DMS53 treated with DMSO at 0.1 percent for 48 hours (cell line): ENCODE measurements around the gene LCE5A.
"Not testable (repeated sequence)": the region's sequence is repeated elsewhere in the genome, so short reads cannot be mapped to it uniquely, and the experiment has no call there.

Experiments used
- DNase-seq: peaks from one replicate; lab custom pipeline; 2025; ENCODE audit not compliant: unreplicated experiment; lab: John Stamatoyannopoulos, UW

The LCE5A gene

GRCh38 chr1:152510503-152510902, at the start of gene LCE5A:
TSS of gene LCE5A (plus strand) at chr1:152510803. CDS start at chr1:152511535, 732 bp downstream.
- no peak for DNase-seq

- DNase-seq: peak; percentile 32
Observed at GRCh38 chr1:152461544-152461943, 49.1 kb upstream of the LCE5A start.

- DNase-seq: no peak
Observed at GRCh38 chr1:152462636-152463035, 48.0 kb upstream of the LCE5A start.

- no peak for DNase-seq
Observed at GRCh38 chr1:152466217-152466616, 44.4 kb upstream of the LCE5A start.

- DNase-seq: no peak
Observed at GRCh38 chr1:152473887-152474537, 36.6 kb upstream of the LCE5A start.

- peak; percentile 11 for DNase-seq
Observed at GRCh38 chr1:152479792-152480595, 30.6 kb upstream of the LCE5A start.

- no peak for DNase-seq
Observed at GRCh38 chr1:152481869-152482664, 28.5 kb upstream of the LCE5A start.

- no peak for DNase-seq
Observed at GRCh38 chr1:152486400-152487006, 24.1 kb upstream of the LCE5A start.

GRCh38 chr1:152487871-152488270, 22.7 kb upstream of the LCE5A start:
- no peak for DNase-seq

GRCh38 chr1:152491537-152491936, 19.1 kb upstream of the LCE5A start:
- DNase-seq: not testable (repeated sequence)

- DNase-seq: peak; percentile 2
Observed at GRCh38 chr1:152495066-152495675, 15.4 kb upstream of the LCE5A start.

GRCh38 chr1:152497273-152497672, 13.3 kb upstream of the LCE5A start:
- DNase-seq: no peak

GRCh38 chr1:152501704-152502103, 8.9 kb upstream of the LCE5A start:
- no peak for DNase-seq

- DNase-seq: no peak
Observed at GRCh38 chr1:152502496-152503180, 8.0 kb upstream of the LCE5A start.

GRCh38 chr1:152505083-152505482, 5.5 kb upstream of the LCE5A start:
- no peak for DNase-seq

- DNase-seq: no peak
Observed at GRCh38 chr1:152506899-152507498, 3.6 kb upstream of the LCE5A start.

GRCh38 chr1:152511596-152511995, 993 bp downstream of the LCE5A start:
- DNase-seq: no peak

- no peak for DNase-seq
Observed at GRCh38 chr1:152513081-152513480, 2.5 kb downstream of the LCE5A start.

GRCh38 chr1:152514715-152515433, 4.3 kb downstream of the LCE5A start:
- no peak for DNase-seq
